ENCODE measurements around the gene SIGLEC7. TPM values are rescaled to one million over a fixed set of nuclear protein-coding genes. Genes with fewer than 3 reads are reported as not detected.

Gene SIGLEC7
- total RNA-seq, 2 donors from 2014 or later: not detected

GRCh38 chr19:51188227-51188559, 46.1 kb downstream of the SIGLEC7 start:
- DNase-seq: no peak
- Mint-ChIP-seq H3K27me3 (ENCODE audit: insufficient read depth) (peaks cover 21% of the 10 kb centered on the region), H3K4me1 (no peaks in the 10 kb centered on the region), H3K4me3 (no peak overlapping the region), H3K9me3 (no peaks in the 10 kb centered on the region), H3K27ac (no peak overlapping the region), H3K36me3 (ENCODE audit: low read depth) (no peaks in the 10 kb centered on the region)
- Histone ChIP-seq H3K9me3 (ENCODE audit: control insufficient read depth, low read length) (no peaks in the 10 kb centered on the region), H3K27me3 (ENCODE audit: control insufficient read depth, insufficient read depth, low read length, poor library complexity, severe bottlenecking) (no peaks in the 10 kb centered on the region), H3K36me3 (ENCODE audit: control insufficient read depth, insufficient read depth, low read length) (no peaks in the 10 kb centered on the region), H3K9ac (ENCODE audit: extremely low read depth, low read length, poor library complexity, severe bottlenecking) (no peak overlapping the region), H3K4me1 (ENCODE audit: control insufficient read depth, insufficient read depth, low read length) (no peaks in the 10 kb centered on the region), H3K4me3 (ENCODE audit: low read length) (no peak overlapping the region), H3K27ac (ENCODE audit: low read depth, low read length) (no peak overlapping the region)
- TF ChIP-seq CTCF (conservative IDR thresholded peaks at IDR 0.05): no peak
- WGBS, 2 experiments (ENCODE audit: insufficient coverage in 1 of 2, insufficient read length in 1 of 2): 83 to 88% methylated on average over 1 to 2 of the region's 2 CpGs

GRCh38 chr19:51192689-51193088, 50.6 kb downstream of the SIGLEC7 start:
- Histone ChIP-seq H3K27me3 (ENCODE audit: control insufficient read depth, insufficient read depth, low read length, poor library complexity, severe bottlenecking) (no peaks in the 10 kb centered on the region), H3K27ac (ENCODE audit: low read depth, low read length) (no peak overlapping the region), H3K9me3 (ENCODE audit: control insufficient read depth, low read length) (no peaks in the 10 kb centered on the region), H3K4me3 (ENCODE audit: low read length) (no peak overlapping the region), H3K9ac (ENCODE audit: extremely low read depth, low read length, poor library complexity, severe bottlenecking) (no peak overlapping the region), H3K36me3 (ENCODE audit: control insufficient read depth, insufficient read depth, low read length) (no peaks in the 10 kb centered on the region), H3K4me1 (ENCODE audit: control insufficient read depth, insufficient read depth, low read length) (no peaks in the 10 kb centered on the region)
- peaks cover 7% of the 10 kb centered on the region for H3K27me3 Mint-ChIP-seq (ENCODE audit: insufficient read depth)
- 90 to 94% methylated on average over 4 to 9 of the region's 9 CpGs for WGBS, 2 experiments (ENCODE audit: insufficient coverage in 1 of 2, insufficient read length in 1 of 2)
- no peak for DNase-seq
- H3K4me1 Mint-ChIP-seq: no peaks in the 10 kb centered on the region
- TF ChIP-seq CTCF (conservative IDR thresholded peaks at IDR 0.05): no peak
- no peaks in the 10 kb centered on the region for H3K9me3 Mint-ChIP-seq
- H3K36me3 Mint-ChIP-seq (ENCODE audit: low read depth): no peaks in the 10 kb centered on the region
- H3K27ac Mint-ChIP-seq: no peak overlapping the region
- H3K4me3 Mint-ChIP-seq: no peak overlapping the region

- Histone ChIP-seq H3K4me3 (ENCODE audit: low read length) (no peak overlapping the region), H3K27ac (ENCODE audit: low read depth, low read length) (no peak overlapping the region), H3K36me3 (ENCODE audit: control insufficient read depth, insufficient read depth, low read length) (no peaks in the 10 kb centered on the region), H3K4me1 (ENCODE audit: control insufficient read depth, insufficient read depth, low read length) (no peaks in the 10 kb centered on the region), H3K9me3 (ENCODE audit: control insufficient read depth, low read length) (no peaks in the 10 kb centered on the region), H3K27me3 (ENCODE audit: control insufficient read depth, insufficient read depth, low read length, poor library complexity, severe bottlenecking) (no peaks in the 10 kb centered on the region), H3K9ac (ENCODE audit: extremely low read depth, low read length, poor library complexity, severe bottlenecking) (no peak overlapping the region)
- H3K4me1 Mint-ChIP-seq: no peaks in the 10 kb centered on the region
- peaks cover 9% of the 10 kb centered on the region for H3K27me3 Mint-ChIP-seq (ENCODE audit: insufficient read depth)
- H3K27ac Mint-ChIP-seq: no peak overlapping the region
- 81 to 85% methylated on average over 8 to 18 of the region's 21 CpGs for WGBS, 2 experiments (ENCODE audit: insufficient coverage in 1 of 2, insufficient read length in 1 of 2)
- H3K4me3 Mint-ChIP-seq: no peak overlapping the region
- H3K36me3 Mint-ChIP-seq (ENCODE audit: low read depth): no peaks in the 10 kb centered on the region
- TF ChIP-seq CTCF (conservative IDR thresholded peaks at IDR 0.05): no peak
- DNase-seq: no peak
- no peaks in the 10 kb centered on the region for H3K9me3 Mint-ChIP-seq
These were observed 52.6 kb downstream of the SIGLEC7 start for GRCh38 chr19:51194527-51195315.
